HepG2 (cell line): ENCODE results near the gene ZNF254. TPM values are rescaled to one million over a fixed set of nuclear protein-coding genes. Genes with fewer than 3 reads are reported as not detected.

Experiments
- ATAC-seq: fragments of 200-7000 bp; cut with Tn5 transposase; 3 replicates; pipeline ENCODE4 v1.9.1; 2020; ENCODE audit warnings: mild to moderate bottlenecking, moderate library complexity
- BruUV-seq: library from RNA; stranded (reverse); fragments of 400-500 nt; replicated peaks from 2 replicates; lab custom pipeline; 2021; lab: Mats Ljungman, UMichigan
- CTCF ChIA-PET: fragments of 300-600 bp; formaldehyde crosslinking; extraction: SDS; loops from one replicate; lab custom pipeline; 2021; ENCODE audit warnings: low total read pairs, inconsistent platforms, low intra/inter-chr PET ratio; lab: Yijun Ruan, JAX
- POLR2A ChIA-PET: fragments of 350-600 bp; sonication (Branson Sonifier 250); formaldehyde crosslinking; loops from one replicate; lab custom pipeline; 2020; ENCODE audit warnings: antibody characterized with exemption, inconsistent platforms; lab: Yijun Ruan, JAX
- DNase-seq: peaks from one replicate; pipeline ENCODE4 v3.0.0-alpha.2; 2015; ENCODE audit warnings: low spot score
- FAIRE-seq: peaks from 3 replicates; lab custom pipeline; 2011; peaks lifted over from hg19 to GRCh38; lab: Jason Lieb, UNC
- H2AFZ ChIP-seq: one replicate; pipeline ENCODE4 v1.6.1; 2011; ENCODE audit warnings: low read length, inconsistent platforms
- H3K27ac ChIP-seq: fragments of 300-600 bp; 3 replicates; pipeline ENCODE4 v1.8.0; 2011; ENCODE audit warnings: mixed run types, mild to moderate bottlenecking, mixed read lengths, low read length, inconsistent platforms; ENCODE audit not compliant: insufficient read depth; ENCODE audit errors: extremely low read length
- H3K27me3 ChIP-seq, 2 experiments: fragments of 200-600 bp in 1 of 2; 2 replicates in 1 of 2; 3 replicates in 1 of 2; pipeline versions ENCODE4 v1.6.0 to v1.8.0; 2011; ENCODE audit warnings: low read length in 2 of 2, mild to moderate bottlenecking in 2 of 2, moderate library complexity in 2 of 2, inconsistent platforms in 1 of 2; ENCODE audit not compliant: insufficient read depth in 2 of 2, control insufficient read depth in 1 of 2
- H3K36me3 ChIP-seq, 2 experiments: fragments of 200-600 bp in 1 of 2; replicated peaks in 1 of 2; 2 replicates in 1 of 2; 3 replicates in 1 of 2; pipeline versions ENCODE4 v1.5.1 to v1.8.0; 2011; ENCODE audit warnings: low read length in 2 of 2, inconsistent platforms in 1 of 2; ENCODE audit not compliant: insufficient read depth in 2 of 2, control insufficient read depth in 1 of 2
- H3K4me1 ChIP-seq: 2 replicates; pipeline ENCODE4 v1.5.1; 2012; ENCODE audit warnings: low read length, inconsistent platforms; ENCODE audit not compliant: insufficient read depth
- H3K4me2 ChIP-seq: 2 replicates; pipeline ENCODE4 v1.6.0; 2011; ENCODE audit warnings: low read depth, low read length, inconsistent platforms
- H3K4me3 ChIP-seq, 3 experiments: fragments of 200-600 bp in 1 of 3; sonication (generic), shearing (Covaris generic) in 1 of 3; replicated peaks in 1 of 3; 2 replicates each; pipeline ENCODE4 v1.5.1; 2011 to 2016; ENCODE audit warnings: low read length in 3 of 3, inconsistent platforms in 2 of 3, low read depth in 2 of 3, mild to moderate bottlenecking in 2 of 3, control low read depth in 1 of 3, mixed read lengths in 1 of 3; ENCODE audit not compliant: insufficient read depth in 1 of 3
- H3K79me2 ChIP-seq: one replicate; pipeline ENCODE4 v1.6.1; 2011; ENCODE audit warnings: low read length, inconsistent platforms; ENCODE audit not compliant: insufficient read depth
- H3K9ac ChIP-seq: 2 replicates; pipeline ENCODE4 v1.6.0; 2011; ENCODE audit warnings: mild to moderate bottlenecking, low read depth, low read length, inconsistent platforms; ENCODE audit not compliant: insufficient read depth
- H3K9me3 ChIP-seq: 2 replicates; pipeline ENCODE4 v1.5.1; 2012; ENCODE audit warnings: mild to moderate bottlenecking, low read length
- H4K20me1 ChIP-seq: 2 replicates; pipeline ENCODE4 v1.6.0; 2011; ENCODE audit warnings: inconsistent platforms, mild to moderate bottlenecking, low read length, moderate library complexity; ENCODE audit not compliant: insufficient read depth
- AHDC1 ChIP-seq: sonication (generic); formaldehyde crosslinking; IDR thresholded peaks from 2 replicates; pipeline ENCODE4 v1.5.1; 2020; ENCODE audit warnings: mild to moderate bottlenecking, missing genetic modification reagents, borderline replicate concordance
- KMT2B ChIP-seq: IDR thresholded peaks from 2 replicates; pipeline ENCODE4 v1.6.1; 2016; ENCODE audit warnings: missing genetic modification reagents, missing compliant biosample characterization
- MEF2D ChIP-seq: sonication (generic); formaldehyde crosslinking; IDR thresholded peaks from 2 replicates; pipeline ENCODE4 v1.5.1; 2020; ENCODE audit warnings: mild to moderate bottlenecking, missing genetic modification reagents
- RXRB ChIP-seq: IDR thresholded peaks from 2 replicates; pipeline ENCODE4 v1.6.1; 2016; ENCODE audit warnings: borderline replicate concordance, missing genetic modification reagents, missing compliant biosample characterization
- SMC3 ChIP-seq: IDR thresholded peaks from 2 replicates; pipeline ENCODE4 v1.6.1; 2011; ENCODE audit warnings: low read length, improper control_type of control experiment
- STAG1 ChIP-seq: sonication (generic); formaldehyde crosslinking; IDR thresholded peaks from 2 replicates; pipeline ENCODE4 v1.4.0; 2020; ENCODE audit warnings: missing genetic modification reagents
- TEAD2 ChIP-seq: sonication (generic); formaldehyde crosslinking; IDR thresholded peaks from 2 replicates; pipeline ENCODE4 v1.9.0; 2021; ENCODE audit warnings: missing genetic modification reagents
- ZBTB37 ChIP-seq: sonication (generic); formaldehyde crosslinking; IDR thresholded peaks from 2 replicates; pipeline ENCODE4 v1.4.0; 2020; ENCODE audit warnings: mild to moderate bottlenecking, missing genetic modification reagents
- ZFP41 ChIP-seq: sonication (generic); formaldehyde crosslinking; IDR thresholded peaks from 2 replicates; pipeline ENCODE4 v1.4.0; 2020; ENCODE audit warnings: mild to moderate bottlenecking, missing genetic modification reagents, borderline replicate concordance
- ZFP62 ChIP-seq: sonication (generic); formaldehyde crosslinking; IDR thresholded peaks from 2 replicates; pipeline ENCODE4 v1.4.0; 2020; ENCODE audit warnings: missing genetic modification reagents
- ZNF205 ChIP-seq: IDR thresholded peaks from 2 replicates; pipeline ENCODE4 v1.6.1; 2018; ENCODE audit warnings: missing biosample characterization, missing genetic modification reagents
- ZNF431 ChIP-seq: sonication (generic); formaldehyde crosslinking; IDR thresholded peaks from 2 replicates; pipeline ENCODE4 v1.9.0; 2022; ENCODE audit warnings: missing genetic modification reagents, low read depth, mild to moderate bottlenecking, borderline replicate concordance
- ZNF552 ChIP-seq: sonication (generic); formaldehyde crosslinking; IDR thresholded peaks from 2 replicates; pipeline ENCODE4 v1.9.0; 2022; ENCODE audit warnings: missing genetic modification reagents, mild to moderate bottlenecking, borderline replicate concordance
- WGBS: methylation state at CpG from one replicate; pipeline ENCODE4 v1.1.6; 2017; ENCODE audit warnings: low lambda C conversion rate; 5-methylcytosine and 5-hydroxymethylcytosine counted together
- in situ Hi-C: cut with HindIII; loops from 2 replicates; pipeline ENCODE4 v1.10.0; 2017; ENCODE audit warnings: low pct_unique_long_range_greater_than_20kb; ENCODE audit not compliant: extremely low pct_ligation_motif_present
- intact Hi-C: fragments of 100-400 bp; cut with micrococcal nuclease; formaldehyde crosslinking; loops from one replicate; pipeline ENCODE4 v1.10.0; 2022; ENCODE audit not compliant: unreplicated experiment
- polyA plus RNA-seq, 8 experiments: library from polyadenylated mRNA; depleted of rRNA in 3 of 8; stranded (reverse) in 7 of 8; unstranded in 1 of 8; fragments of >200 nt; fragmentation: Illumina TruSeq in 4 of 8; extraction: Trizol in 4 of 8; gene quantifications; 2 replicates each; pipeline versions ENCODE4 v1.2.1 to v1.2.3, GENCODE V29; 2011 to 2016; ENCODE audit warnings: low read depth in 4 of 8, missing spikeins in 1 of 8, mixed read lengths in 1 of 8; ENCODE audit not compliant: insufficient read depth in 1 of 8
- total RNA-seq, 5 experiments: library from RNA; depleted of rRNA; stranded (reverse); fragments of >200 nt; fragmentation: Illumina TruSeq; extraction: Trizol; gene quantifications; 2 replicates each; pipeline ENCODE4 v1.2.3, GENCODE V29; 2016; ENCODE audit warnings: low read depth in 1 of 5
- TF ChIP-seq, protein P1 (sequence below): sonication (generic); formaldehyde crosslinking; IDR thresholded peaks from 2 replicates; pipeline ENCODE4 v1.5.1; 2020; ENCODE audit warnings: missing genetic modification reagents, mild to moderate bottlenecking, borderline replicate concordance
- TF ChIP-seq, protein P2 (sequence below): sonication (generic); formaldehyde crosslinking; IDR thresholded peaks from 2 replicates; pipeline ENCODE4 v1.5.0; 2020; ENCODE audit warnings: mild to moderate bottlenecking, missing genetic modification reagents, moderate library complexity

Gene ZNF254
- total and polyA plus RNA-seq, 2 of the 13 experiments (the other 11 are each of a cell fraction or from before 2014, with no cell fraction given), result 2.6 to 4.6 TPM

GRCh38 chr19:24159707-24160106 is 72.7 kb downstream of the ZNF254 start:
- in situ Hi-C loops (no loop called here), intact Hi-C loops (no loop called here)
- Histone ChIP-seq H3K27me3 (no peaks in the 10 kb centered on the region), H3K79me2 (no peaks in the 10 kb centered on the region), H3K9ac (no peak overlapping the region), H2AFZ (no peak overlapping the region), H3K36me3 (no peaks in the 10 kb centered on the region), H3K27ac (no peak overlapping the region), H3K9me3 (peaks cover 95% of the 10 kb centered on the region), H4K20me1 (no peaks in the 10 kb centered on the region), H3K4me2 (no peak overlapping the region), H3K4me3 (no peak overlapping the region), H3K4me1 (no peaks in the 10 kb centered on the region)
- WGBS, result 36% methylated on average over 2 of the region's 2 CpGs
- no TSS peak for BruUV-seq
- FAIRE-seq, result no peak
- CTCF ChIA-PET, result no interaction called here
- ATAC-seq, result no peak
- POLR2A ChIA-PET, result no interaction called here
- peak; percentile 29 for DNase-seq
- TF ChIP-seq ZNF205 (CRISPR knock-in tag), result no peak
- TF ChIP-seq ZNF552, result no peak
- no peak for TF ChIP-seq AHDC1
- TF ChIP-seq KMT2B (CRISPR knock-in tag), result no peak
- TF ChIP-seq, protein P1, sequence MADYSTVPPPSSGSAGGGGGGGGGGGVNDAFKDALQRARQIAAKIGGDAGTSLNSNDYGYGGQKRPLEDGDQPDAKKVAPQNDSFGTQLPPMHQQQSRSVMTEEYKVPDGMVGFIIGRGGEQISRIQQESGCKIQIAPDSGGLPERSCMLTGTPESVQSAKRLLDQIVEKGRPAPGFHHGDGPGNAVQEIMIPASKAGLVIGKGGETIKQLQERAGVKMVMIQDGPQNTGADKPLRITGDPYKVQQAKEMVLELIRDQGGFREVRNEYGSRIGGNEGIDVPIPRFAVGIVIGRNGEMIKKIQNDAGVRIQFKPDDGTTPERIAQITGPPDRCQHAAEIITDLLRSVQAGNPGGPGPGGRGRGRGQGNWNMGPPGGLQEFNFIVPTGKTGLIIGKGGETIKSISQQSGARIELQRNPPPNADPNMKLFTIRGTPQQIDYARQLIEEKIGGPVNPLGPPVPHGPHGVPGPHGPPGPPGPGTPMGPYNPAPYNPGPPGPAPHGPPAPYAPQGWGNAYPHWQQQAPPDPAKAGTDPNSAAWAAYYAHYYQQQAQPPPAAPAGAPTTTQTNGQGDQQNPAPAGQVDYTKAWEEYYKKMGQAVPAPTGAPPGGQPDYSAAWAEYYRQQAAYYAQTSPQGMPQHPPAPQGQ, result no peak
- TF ChIP-seq ZNF431 (CRISPR knock-in tag), result no peak
- TF ChIP-seq ZFP41 (CRISPR knock-in tag), result no peak
- TF ChIP-seq ZFP62 (CRISPR knock-in tag), result no peak
- TF ChIP-seq RXRB (CRISPR knock-in tag), result no peak
- TF ChIP-seq MEF2D, result no peak
- peak; percentile 40; the same call in 1 of the 2 replicates for TF ChIP-seq SMC3
- no peak for TF ChIP-seq TEAD2
- peak; percentile 70 for TF ChIP-seq STAG1 (CRISPR knock-in tag)
- TF ChIP-seq ZBTB37, result no peak
- TF ChIP-seq, protein P2, sequence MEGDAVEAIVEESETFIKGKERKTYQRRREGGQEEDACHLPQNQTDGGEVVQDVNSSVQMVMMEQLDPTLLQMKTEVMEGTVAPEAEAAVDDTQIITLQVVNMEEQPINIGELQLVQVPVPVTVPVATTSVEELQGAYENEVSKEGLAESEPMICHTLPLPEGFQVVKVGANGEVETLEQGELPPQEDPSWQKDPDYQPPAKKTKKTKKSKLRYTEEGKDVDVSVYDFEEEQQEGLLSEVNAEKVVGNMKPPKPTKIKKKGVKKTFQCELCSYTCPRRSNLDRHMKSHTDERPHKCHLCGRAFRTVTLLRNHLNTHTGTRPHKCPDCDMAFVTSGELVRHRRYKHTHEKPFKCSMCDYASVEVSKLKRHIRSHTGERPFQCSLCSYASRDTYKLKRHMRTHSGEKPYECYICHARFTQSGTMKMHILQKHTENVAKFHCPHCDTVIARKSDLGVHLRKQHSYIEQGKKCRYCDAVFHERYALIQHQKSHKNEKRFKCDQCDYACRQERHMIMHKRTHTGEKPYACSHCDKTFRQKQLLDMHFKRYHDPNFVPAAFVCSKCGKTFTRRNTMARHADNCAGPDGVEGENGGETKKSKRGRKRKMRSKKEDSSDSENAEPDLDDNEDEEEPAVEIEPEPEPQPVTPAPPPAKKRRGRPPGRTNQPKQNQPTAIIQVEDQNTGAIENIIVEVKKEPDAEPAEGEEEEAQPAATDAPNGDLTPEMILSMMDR (CRISPR knock-in tag), result peak; percentile 47
